HG03064 (cell line): Measurements from ENCODE around the gene PRRT1B.
A peak's percentile ranks its signal among the peaks of the same experiment; 100 is the strongest.

ENCODE experiments used
- ATAC-seq: cut with Tn5 transposase; IDR thresholded peaks from one replicate; pipeline ENCODE4 v1.9.1; 2021; ENCODE audit warnings: low read depth; ENCODE audit not compliant: unreplicated experiment

PRRT1B gene

DNA sequence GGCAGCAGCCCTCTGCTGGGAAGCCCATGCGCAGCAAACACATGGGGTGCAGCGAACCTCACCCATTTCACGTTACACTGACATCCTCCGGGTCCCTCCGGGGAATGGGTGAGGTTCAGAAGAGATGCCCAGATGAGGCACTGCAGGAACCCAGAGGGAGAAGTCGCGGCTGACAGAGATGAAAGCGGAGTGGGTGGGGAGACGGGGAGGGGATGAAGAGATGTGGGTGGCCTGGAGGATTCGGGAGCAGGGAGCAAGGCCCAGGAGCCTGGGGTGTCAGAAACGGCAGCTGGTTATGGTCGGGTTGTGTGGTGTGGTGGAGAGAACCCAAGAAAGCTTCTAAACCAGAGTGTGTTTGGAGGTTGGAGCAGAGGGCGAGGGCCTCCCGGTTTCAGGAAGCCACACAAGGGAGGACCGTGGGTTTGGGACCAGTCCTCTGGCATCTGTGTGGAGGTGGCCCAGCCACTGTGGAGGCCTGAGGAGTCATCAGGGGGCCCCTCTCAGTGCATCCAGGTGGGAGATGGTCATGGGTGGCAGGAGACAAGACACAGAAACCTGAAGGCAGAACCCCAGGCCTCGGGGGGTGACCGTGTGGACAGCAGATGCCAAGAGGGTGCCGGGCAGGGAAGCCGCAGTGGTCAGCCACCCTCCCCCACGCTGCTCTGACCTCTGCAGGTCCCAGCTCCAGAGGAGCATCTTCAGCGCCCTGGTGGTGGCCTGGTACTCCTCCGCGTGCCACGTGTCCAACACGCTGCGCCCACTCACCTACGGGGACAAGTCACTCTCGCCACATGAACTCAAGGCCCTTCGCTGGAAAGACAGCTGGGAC is 22.9 kb upstream of the PRRT1B start:
- no peak for ATAC-seq

DNA sequence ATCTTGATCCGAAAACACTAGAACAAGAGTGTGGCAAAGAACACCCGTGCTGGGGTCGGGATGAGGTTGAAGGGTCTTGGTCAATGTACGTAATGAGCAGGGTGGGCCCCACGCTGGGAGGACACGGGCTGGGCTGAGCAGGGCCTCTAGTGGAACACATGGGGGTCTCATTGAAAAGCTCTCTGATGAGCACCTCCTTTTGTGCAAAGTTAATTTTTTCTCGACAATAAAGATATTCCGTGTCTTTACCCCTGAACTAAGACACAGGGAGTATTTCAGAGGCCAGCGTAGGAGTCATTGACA is 22.3 kb upstream of the PRRT1B start:
- ATAC-seq: no peak

DNA sequence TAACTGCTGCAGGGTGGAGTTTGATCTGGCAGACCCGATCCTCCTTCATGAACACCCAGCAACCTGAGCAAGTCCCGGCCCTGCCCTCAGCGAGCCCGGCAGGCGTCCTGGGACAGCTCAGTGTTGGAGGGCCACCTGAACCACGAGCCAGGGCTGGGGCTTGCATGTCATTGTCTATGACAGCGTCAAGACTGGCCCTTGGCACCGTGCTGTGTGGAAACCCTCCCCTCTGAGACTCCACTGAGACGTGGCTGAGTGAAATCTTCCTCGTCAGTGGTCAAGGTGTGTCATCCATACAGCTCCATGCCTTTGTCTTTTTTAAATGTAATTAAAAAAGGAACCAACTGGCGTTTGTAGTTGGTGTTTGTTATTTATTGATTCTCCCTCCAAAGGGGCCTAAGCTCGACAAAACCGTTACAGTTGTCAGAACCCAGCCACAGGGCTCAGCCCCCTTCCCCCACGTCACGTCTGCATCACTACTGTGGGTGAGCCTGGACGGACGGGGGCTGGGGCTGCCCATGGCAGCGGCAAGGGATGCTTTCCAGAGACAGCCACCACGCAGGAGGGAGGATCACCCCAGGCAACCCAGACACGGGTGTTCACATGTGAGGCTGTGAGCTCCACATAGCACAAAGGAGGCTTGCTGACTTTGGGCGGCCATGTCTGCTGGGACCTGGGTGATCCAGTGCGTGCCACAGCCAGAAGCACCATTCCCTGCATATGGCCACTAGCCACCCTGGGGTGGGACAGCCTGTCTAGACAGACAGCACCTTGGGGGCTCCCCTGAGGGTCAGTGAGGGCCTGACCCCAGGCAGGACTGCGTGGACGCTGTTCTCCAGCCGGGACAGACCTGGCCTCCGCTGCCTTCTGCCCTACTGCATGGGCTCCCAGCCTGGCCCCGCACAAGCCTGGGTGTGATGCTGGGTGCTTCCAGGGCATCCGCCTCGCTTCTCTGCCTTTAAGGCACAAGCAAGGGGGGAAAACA is 21.6 kb upstream of the PRRT1B start:
- no peak for ATAC-seq

DNA sequence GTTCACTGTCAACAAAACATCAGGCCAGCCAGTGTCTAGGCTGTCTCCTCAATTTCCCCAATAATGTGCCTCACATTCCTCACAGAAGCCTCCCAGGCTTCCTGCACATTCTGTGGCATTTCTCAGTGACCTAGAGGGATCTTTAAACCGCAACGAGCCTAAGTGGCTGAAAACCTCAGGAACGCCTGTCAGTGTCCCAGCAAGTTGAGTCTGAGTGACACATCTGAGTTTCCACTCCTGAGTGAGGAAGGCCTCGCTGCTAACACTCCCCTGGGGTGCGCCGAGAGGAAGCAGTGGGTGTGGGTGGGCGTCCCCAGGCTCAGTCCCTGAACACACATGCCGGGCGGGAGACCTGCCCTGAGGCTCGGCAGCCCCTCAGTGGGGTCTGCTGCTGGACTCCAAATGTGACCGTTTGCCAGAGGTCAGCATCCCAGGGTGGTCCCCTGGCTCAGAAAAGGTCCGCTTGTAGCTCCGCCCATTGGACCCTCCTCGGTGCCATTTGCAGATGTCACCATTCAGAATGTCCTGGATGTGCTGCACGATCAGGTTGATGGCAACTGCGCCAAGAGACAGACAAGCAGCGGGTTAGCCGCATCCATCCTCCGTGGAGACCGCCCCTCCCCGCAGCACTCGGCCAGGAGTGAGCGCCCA is 20.5 kb upstream of the PRRT1B start:
- no peak for ATAC-seq

DNA sequence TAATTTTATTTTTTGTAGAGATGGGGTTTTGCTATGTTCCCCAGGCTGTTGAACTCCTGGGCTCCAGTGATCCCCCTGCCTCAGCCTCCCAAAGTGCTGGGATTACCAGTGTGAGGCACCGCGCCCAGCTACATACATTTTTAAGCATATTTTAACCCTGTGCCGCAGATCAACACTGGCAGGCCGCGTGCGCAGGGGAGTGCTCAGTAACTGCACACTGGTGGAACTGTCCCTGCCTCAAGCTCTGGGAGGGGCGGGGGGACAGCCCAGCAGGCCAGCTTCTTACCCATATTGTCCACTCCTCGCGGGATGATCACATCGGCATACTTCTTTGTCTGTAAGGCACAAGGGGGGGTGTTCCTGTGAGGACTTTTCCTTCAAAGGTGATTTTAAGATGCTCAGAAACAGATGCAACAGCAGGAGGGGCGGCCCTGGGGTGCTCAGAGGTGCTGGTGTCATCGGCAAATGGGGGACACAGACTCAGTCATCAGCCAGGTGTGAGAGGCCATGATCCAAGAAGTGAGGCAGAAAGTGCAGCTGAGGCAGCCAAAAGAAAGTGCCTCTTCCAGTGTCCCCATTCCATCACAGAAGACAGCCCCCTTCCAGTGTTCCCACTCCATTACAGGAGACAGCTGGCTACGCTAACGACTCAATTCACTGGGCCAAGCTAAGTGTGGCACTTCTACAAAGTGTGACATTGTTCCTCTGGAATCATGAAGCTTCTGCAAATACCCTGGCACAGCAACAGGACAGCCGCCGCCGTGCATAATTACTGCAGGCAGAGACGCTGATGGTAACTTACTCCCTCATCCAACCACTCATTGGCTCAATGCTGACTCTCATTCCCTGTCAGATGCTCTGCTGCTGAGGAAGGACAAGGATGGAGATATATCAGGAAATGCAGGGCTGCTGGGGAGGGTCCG is 19.4 kb upstream of the PRRT1B start:
- no peak for ATAC-seq

DNA sequence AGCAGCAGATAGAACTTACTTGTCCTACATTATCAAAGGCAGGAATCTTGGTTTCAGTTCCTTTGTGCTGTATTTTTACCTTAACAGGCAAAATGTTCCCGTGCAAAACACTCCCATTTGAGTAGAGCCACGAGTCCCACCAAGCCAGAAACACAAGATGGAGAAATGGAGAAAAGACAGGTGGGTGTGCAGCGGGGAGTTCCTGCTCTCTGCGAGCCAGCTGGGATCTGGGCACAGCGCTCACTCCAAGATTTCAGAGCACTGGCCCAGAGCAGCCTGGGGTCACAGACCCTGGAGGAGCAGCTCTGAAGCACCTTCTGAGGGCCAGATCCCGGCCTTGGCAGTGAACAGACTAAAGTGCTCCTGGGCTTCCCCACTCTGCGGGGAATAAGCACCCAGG is 17.1 kb upstream of the PRRT1B start:
- ATAC-seq: no peak

DNA sequence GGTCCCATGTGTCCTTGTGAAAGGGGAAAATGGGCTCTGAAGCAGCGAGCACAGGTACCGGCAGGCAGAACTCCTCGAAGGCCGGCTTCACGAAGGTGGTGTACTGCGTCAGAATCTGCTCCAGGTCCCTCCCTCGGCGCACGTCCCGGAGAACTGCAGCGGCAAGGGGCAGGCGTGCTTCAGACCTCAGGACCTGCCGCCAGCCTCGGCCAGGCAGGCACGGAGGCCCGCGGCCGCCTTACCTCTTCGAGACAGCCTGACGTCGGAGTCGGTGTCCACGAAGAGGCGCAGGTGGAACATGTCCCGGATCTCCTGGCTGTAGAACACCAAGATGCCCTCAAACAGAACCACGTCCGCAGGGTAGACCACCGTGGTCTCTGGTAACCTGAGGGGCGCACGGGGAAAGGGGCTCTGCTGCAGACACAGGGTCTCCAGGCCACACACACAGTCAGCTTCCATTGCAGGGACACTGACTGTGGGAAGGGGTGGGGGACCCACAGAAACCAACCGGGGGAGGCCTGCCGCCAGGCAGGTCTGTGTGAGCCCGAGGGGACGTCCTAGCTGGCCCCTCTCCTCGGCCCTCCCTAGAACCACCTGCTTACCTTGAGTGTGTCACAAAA is 16.3 kb upstream of the PRRT1B start:
- ATAC-seq: no peak

DNA sequence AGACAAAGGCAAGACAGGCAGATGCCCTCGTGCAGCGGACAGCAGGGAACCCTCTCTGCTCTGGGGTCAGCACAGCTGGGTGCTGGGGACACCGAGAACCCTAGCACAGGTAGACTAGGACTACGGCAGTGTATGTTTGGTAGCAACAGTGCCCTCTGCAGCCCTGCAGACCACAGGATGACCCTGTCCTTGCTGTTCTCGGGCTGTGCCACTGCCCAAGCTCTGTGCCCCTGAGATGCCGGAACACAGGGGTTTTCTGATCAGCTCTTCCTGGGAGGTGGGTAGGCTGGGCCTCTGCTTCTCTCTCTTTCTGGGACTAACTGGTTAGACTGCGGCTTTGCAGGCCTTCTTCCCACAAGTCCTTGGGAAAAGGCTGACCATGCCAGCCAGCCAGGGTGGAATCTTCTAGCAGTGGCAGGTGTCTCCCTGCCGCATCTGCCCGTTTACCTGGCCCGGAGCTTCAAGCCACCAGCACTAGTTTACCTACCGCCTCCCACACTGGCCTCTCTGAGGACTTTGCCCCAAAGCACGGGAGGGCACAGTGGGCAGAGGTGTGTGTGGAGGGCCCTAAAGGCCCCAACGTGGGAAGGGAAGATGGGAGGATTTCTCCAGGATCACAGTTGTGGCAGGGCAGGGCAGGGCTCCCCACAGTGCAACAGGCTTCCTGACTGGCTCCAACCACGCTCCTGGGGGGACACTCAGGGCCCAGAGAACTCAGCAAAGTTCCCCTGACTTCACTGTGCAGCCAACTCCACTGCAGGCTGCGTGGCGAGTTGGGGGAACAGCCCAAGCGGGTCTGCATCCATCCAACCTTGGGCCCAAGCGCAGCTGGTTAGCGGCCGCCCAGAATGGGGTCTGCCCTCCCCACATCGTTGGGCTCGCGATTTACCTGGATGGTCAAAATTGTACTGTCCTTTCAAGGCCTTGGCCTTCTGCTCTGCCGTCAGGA is 15.5 kb upstream of the PRRT1B start:
- ATAC-seq: no peak

DNA sequence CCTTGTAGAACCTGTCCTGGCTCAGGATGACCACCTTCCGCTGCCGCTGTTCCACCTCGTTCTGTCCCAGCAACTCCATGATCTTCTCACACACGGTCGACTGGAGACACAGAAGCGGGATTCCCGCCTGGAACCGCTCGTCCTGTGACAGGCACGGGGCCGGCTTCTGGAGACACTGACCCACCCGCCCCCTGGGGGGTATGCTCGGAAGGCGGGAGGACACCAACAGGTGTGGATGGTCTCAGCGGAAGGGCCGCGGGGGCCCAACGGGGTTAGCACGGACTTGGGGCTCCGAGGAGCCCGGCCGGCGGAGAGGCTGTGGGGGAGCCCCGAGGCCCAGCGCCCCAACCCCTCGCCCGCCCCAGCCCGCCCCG is 14.8 kb upstream of the PRRT1B start:
- peak; percentile 22 for ATAC-seq

DNA sequence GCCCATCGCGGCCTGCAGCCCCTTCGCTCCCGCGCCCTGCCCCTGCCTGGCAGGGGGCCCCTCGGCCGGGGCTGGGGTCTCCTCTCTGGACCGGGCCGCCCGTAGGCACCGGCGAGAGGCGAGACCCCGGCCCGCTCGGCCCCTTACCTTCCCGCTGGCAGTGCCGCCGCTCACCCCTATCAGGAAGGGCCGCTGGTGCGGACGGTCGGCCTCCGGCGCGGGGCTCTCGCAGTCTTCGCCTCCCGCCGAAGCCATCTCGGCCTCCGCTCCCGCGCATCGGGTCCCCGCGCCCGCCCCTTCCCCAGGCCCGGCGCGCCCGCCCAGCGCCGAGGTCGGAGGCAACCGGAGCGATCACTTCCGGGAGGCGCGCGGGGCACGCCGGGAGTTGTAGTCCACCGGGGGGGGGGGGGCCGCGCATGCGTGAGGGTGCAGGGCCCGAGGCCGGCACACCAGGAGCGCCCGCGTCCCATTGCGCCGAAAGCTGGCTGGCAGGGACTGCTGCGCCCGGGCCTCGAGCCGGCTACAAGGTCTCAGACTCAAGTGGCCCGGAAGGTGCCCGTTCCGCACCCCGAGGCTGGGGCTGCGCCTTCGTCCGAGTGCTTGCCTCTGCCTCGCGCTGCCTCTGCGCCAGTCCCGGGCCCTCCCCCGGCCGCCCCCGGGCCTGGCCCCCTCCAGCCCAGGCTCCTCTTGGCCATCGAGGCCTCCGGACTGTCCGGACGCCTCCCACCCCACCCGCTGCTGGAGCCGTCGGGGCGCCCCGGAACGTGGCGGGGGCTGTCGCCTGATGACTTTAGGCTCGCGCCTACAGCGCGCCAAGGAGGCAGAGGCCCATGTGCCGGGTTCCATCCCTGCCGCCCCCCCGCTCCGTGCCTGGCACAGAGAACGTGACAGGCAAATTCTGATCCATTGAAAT is 14.1 kb upstream of the PRRT1B start, which contains the start of gene UCK1:
Gene UCK1, minus strand, starts transcription at position 344 of the 913 bp plus-strand sequence. Its CDS starts 89 bp downstream, at position 255.
- ATAC-seq: peak; percentile 64

DNA sequence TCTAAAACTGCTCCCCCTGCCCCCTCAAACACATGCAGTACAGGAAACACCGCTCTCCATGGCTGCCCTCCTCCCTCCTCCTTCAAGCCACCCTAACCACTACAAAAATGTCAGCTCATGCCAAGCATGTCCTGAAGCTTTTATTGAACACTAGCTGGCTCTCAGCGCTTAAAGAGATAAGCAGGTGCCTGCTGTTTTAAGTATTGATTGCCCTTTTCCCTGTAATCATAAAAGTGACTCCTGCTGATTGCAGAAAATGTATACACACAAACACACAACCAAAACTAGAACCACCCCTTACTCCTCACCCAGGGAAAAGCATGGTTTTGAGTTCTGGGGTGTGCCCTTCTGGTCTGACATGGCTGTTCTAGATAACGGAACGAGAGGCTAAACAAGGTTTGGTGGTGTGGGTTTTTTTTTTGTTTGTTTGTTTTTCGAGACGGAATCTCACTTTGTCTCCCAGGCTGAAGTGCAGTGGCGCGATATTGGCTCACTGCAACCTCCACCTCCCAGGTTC is 10.5 kb upstream of the PRRT1B start:
- ATAC-seq: no peak

DNA sequence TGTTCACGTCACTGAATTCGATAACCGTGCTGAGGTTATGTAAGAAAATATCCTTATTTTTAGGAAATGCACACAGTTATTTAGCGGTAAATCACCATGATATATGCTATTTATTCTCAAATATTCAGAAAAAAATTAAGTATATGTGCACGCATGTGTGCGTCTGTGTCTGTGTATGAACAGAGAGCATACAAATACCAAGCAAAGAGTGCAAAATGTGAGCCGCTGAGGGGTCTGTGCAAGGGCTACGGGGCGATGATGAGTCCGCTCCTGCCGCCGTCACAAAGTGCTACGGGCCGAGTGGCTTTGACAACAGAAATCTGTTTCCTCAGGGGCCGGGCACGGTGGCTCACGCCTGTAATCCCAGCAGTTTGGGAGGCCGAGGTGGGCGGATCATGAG is 7.4 kb upstream of the PRRT1B start:
- no peak for ATAC-seq

DNA sequence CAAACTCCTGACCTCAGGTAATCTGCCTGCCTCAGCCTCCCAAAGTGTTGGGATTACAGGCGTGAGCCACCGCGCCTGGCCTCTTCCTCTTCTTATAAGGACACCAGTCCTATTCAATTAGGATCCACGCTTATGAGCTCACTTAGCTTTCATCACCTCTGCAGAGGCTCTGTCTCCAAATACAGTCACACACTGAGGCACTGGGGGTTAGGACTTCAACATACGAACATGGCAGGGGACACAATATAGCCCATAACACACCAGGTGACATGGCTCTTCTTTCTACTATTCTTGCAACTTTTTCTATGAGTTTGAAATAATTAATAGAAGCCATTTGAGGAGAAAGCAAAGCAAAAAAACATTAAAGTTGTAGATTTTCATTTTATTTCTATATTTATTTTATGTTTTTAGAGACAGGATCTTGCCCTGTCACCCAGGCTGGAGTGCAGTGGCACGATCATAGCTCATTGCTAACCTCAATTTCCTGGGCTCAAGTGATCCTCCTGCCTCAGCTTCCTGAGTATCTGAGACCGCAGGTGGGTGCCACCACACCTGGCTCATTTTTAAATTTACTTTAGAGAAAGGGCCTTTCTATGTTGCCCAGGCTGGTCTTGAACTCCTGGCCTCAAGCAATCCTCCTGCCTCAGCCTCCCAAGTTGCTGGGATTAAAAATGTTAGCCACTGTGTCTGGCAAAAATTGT is 6.0 kb upstream of the PRRT1B start:
- no peak for ATAC-seq

DNA sequence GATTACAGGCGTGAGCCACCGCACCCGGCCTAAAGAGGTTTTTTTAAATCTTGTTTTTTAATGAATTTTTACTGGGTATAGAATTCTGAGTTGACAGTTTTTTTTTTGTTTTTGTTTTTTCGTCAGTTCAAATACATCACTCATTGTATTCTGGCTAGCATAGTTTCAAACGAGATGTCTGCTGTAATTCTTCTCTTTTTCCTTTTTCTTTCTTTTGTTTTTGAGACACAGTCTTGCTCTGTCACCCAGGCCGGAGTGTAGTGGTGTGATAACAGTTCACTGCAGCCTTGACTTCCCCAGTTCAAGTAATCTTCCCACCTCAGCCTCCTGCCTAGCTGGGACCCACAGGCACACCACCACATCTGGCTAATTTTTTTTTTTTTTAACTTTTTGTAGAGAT is 2.2 kb upstream of the PRRT1B start:
- no peak for ATAC-seq

DNA sequence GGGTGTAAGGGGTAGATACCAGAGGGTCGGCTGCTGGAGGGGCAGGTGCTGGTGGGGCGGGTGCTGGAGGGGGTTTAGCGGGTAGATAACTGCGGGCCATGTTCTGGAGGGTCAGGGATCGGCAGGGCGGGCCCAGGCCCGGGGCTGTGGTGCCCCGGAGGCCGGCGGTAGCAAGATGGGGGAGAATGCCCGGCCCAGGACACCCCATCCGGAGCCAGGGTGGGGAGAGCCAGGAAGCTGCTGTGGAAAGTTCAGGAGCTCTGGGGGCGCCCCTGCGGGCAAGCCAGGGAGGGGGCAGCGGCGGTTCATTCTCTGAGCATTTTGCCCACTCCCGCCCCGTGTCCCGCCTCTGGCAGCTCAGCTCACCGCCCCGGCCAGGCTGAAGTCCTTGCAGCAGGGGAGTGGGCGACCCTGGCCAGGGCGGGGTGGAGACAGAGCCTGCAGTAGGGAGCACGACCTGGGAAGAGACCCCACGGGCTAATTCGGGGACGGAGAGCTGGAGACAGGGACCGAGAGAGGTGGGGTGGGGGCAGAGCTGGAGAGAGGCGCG is 538 bp downstream of the PRRT1B start:
- no peak for ATAC-seq

DNA sequence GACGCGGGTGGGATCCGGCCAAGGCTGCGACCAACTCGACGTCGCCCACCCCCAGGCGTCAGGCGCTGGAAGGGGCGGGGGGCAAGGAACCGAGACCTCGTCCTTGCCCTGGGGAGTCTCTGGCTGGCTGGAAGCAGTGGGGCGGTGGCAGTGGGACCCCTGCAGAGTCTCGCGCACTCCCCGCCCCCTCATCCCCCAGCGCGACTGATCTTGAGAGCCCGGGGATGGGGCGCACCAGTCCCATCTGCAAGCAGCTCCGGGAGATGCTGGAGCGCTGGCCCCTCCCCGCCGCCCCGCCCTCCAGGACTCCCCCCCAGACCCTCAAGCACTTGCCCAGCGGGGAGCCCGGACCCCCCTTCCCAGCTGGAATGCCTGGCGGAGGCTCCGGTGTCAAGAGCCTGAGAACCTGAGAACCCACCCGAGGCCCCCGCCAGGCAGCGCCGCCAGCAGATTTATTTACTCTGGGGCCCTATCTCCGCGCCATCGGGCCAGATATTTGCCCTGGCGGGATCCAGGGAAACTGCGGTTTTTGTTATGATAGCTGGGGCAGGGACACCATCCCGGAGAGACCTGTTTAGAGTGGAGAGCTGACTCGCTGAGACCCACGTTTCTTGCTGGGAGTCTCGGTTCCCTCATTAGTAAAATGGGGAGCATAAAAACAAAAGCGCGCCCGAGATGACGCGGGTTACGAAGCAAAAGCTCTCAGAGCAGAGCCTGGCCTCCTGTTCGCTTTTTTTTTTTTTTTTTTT is 1.2 kb downstream of the PRRT1B start:
- no peak for ATAC-seq
